ENCODE measurements around the gene KLF12. TPM values are rescaled to one million over a fixed set of nuclear protein-coding genes. Genes with fewer than 3 reads are reported as not detected.

Gene KLF12
- total RNA-seq (ENCODE audit: low replicate concordance) = 8.0 and 10.1 TPM in 2 replicates

GRCh38 chr13:74134221-74134776 lies at the start of gene KLF12:
Gene KLF12 (minus strand): TSS chr13:74134404.
- no peak for TF ChIP-seq CTCF (IDR thresholded peaks at IDR 0.05)
- TF ChIP-seq EZH2phosphoT487 (IDR thresholded peaks at IDR 0.05) = peak; percentile 16
- Mint-ChIP-seq H3K4me1 (peaks cover 18% of the 10 kb centered on the region), H3K4me3 (peak within 1 kb of the TSS; percentile 100), H3K27ac (peak within 1 kb of the TSS; percentile 100), H3K9me3 (peaks cover 5% of the 10 kb centered on the region), H3K36me3 (no peaks in the 10 kb centered on the region), H3K27me3 (ENCODE audit: insufficient read depth, low read depth) (peaks cover 8% of the 10 kb centered on the region)
- peaks cover 24% of the 10 kb centered on the region for H4K20me1 ChIP-seq (ENCODE audit: low read depth)
- H3K27me3 ChIP-seq = peaks cover 16% of the 10 kb centered on the region
- H3K36me3 ChIP-seq = no peaks in the 10 kb centered on the region
- H3K9ac ChIP-seq = peak within 1 kb of the TSS; percentile 62
- peak; percentile 95 for DNase-seq (ENCODE audit: low spot score)
- H3K4me3 ChIP-seq = peak within 1 kb of the TSS; percentile 98
- peaks cover 8% of the 10 kb centered on the region for H3K4me1 ChIP-seq
- H3K27ac ChIP-seq = peak within 1 kb of the TSS; percentile 94
- H3K79me2 ChIP-seq (ENCODE audit: low read depth) = peaks cover 44% of the 10 kb centered on the region
- peaks cover 43% of the 10 kb centered on the region for H3F3A ChIP-seq (ENCODE audit: low read depth)
- H3K4me2 ChIP-seq = peak within 1 kb of the TSS; percentile 96
- no peaks in the 10 kb centered on the region for H3K9me3 ChIP-seq (ENCODE audit: low read depth)
- peak within 1 kb of the TSS; percentile 88 for H2AFZ ChIP-seq (replicated peaks)

GRCh38 chr13:74182491-74182890 lies 48.3 kb upstream of the KLF12 start:
- Histone ChIP-seq H3K79me2 (ENCODE audit: low read depth) (no peaks in the 10 kb centered on the region), H3K27ac (no peak overlapping the region), H3K9ac (no peak overlapping the region), H3K4me3 (no peak overlapping the region), H4K20me1 (ENCODE audit: low read depth) (no peaks in the 10 kb centered on the region), H3K4me2 (no peak overlapping the region), H3K36me3 (no peaks in the 10 kb centered on the region), H2AFZ (replicated peaks) (peak overlapping the region; percentile 48), H3K4me1 (no peaks in the 10 kb centered on the region), H3K27me3 (no peaks in the 10 kb centered on the region), H3F3A (ENCODE audit: low read depth) (no peaks in the 10 kb centered on the region), H3K9me3 (ENCODE audit: low read depth) (no peaks in the 10 kb centered on the region)
- no peak for DNase-seq (ENCODE audit: low spot score)
- TF ChIP-seq EZH2 (IDR thresholded peaks at IDR 0.05) = no peak
- no peak for TF ChIP-seq CTCF (IDR thresholded peaks at IDR 0.05)
- TF ChIP-seq EZH2phosphoT487 (IDR thresholded peaks at IDR 0.05) = no peak
- Mint-ChIP-seq H3K4me3 (no peak overlapping the region), H3K27ac (no peak overlapping the region), H3K27me3 (ENCODE audit: insufficient read depth, low read depth) (no peaks in the 10 kb centered on the region), H3K36me3 (no peaks in the 10 kb centered on the region), H3K4me1 (no peaks in the 10 kb centered on the region), H3K9me3 (no peaks in the 10 kb centered on the region)

GRCh38 chr13:74174810-74175209 lies 40.6 kb upstream of the KLF12 start:
- H3F3A ChIP-seq (ENCODE audit: low read depth) = no peaks in the 10 kb centered on the region
- H3K79me2 ChIP-seq (ENCODE audit: low read depth) = no peaks in the 10 kb centered on the region
- Mint-ChIP-seq H3K27me3 (ENCODE audit: insufficient read depth, low read depth) (no peaks in the 10 kb centered on the region), H3K36me3 (no peaks in the 10 kb centered on the region), H3K4me1 (no peaks in the 10 kb centered on the region), H3K4me3 (no peak overlapping the region), H3K9me3 (no peaks in the 10 kb centered on the region), H3K27ac (no peak overlapping the region)
- no peak overlapping the region for H3K4me3 ChIP-seq
- H3K9me3 ChIP-seq (ENCODE audit: low read depth) = no peaks in the 10 kb centered on the region
- DNase-seq (ENCODE audit: low spot score) = no peak
- no peaks in the 10 kb centered on the region for H4K20me1 ChIP-seq (ENCODE audit: low read depth)
- no peak overlapping the region for H3K4me2 ChIP-seq
- H3K4me1 ChIP-seq = no peaks in the 10 kb centered on the region
- TF ChIP-seq EZH2phosphoT487 (IDR thresholded peaks at IDR 0.05) = no peak
- no peak for TF ChIP-seq EZH2 (IDR thresholded peaks at IDR 0.05)
- no peak for TF ChIP-seq CTCF (IDR thresholded peaks at IDR 0.05)
- H3K36me3 ChIP-seq = no peaks in the 10 kb centered on the region
- no peak overlapping the region for H3K27ac ChIP-seq
- no peak overlapping the region for H3K9ac ChIP-seq
- H2AFZ ChIP-seq (replicated peaks) = no peak overlapping the region
- H3K27me3 ChIP-seq = no peaks in the 10 kb centered on the region
